HepG2 (cell line): Measurements from ENCODE around the gene ATF1. TPM values are rescaled to one million over a fixed set of nuclear protein-coding genes. Genes with fewer than 3 reads are reported as not detected.

Experiments used
- ATAC-seq: fragments of 200-7000 bp; cut with Tn5 transposase; 3 replicates; pipeline ENCODE4 v1.9.1; 2020; ENCODE audit warnings: mild to moderate bottlenecking, moderate library complexity
- BruUV-seq: library from RNA; stranded (reverse); fragments of 400-500 nt; replicated peaks from 2 replicates; lab custom pipeline; 2021; lab: Mats Ljungman, UMichigan
- CTCF ChIA-PET: fragments of 300-600 bp; formaldehyde crosslinking; extraction: SDS; loops from one replicate; lab custom pipeline; 2021; ENCODE audit warnings: low total read pairs, inconsistent platforms, low intra/inter-chr PET ratio; lab: Yijun Ruan, JAX
- POLR2A ChIA-PET: fragments of 350-600 bp; sonication (Branson Sonifier 250); formaldehyde crosslinking; loops from one replicate; lab custom pipeline; 2020; ENCODE audit warnings: antibody characterized with exemption, inconsistent platforms; lab: Yijun Ruan, JAX
- DNase-seq: peaks from one replicate; pipeline ENCODE4 v3.0.0-alpha.2; 2015; ENCODE audit warnings: low spot score
- FAIRE-seq: peaks from 3 replicates; lab custom pipeline; 2011; peaks lifted over from hg19 to GRCh38; lab: Jason Lieb, UNC
- H2AFZ ChIP-seq: one replicate; pipeline ENCODE4 v1.6.1; 2011; ENCODE audit warnings: low read length, inconsistent platforms
- H3K27ac ChIP-seq: fragments of 300-600 bp; 3 replicates; pipeline ENCODE4 v1.8.0; 2011; ENCODE audit warnings: mixed run types, mild to moderate bottlenecking, mixed read lengths, low read length, inconsistent platforms; ENCODE audit not compliant: insufficient read depth; ENCODE audit errors: extremely low read length
- H3K27me3 ChIP-seq, 2 experiments: fragments of 200-600 bp in 1 of 2; 2 replicates in 1 of 2; 3 replicates in 1 of 2; pipeline versions ENCODE4 v1.6.0 to v1.8.0; 2011; ENCODE audit warnings: low read length in 2 of 2, mild to moderate bottlenecking in 2 of 2, moderate library complexity in 2 of 2, inconsistent platforms in 1 of 2; ENCODE audit not compliant: insufficient read depth in 2 of 2, control insufficient read depth in 1 of 2
- H3K36me3 ChIP-seq, 2 experiments: fragments of 200-600 bp in 1 of 2; replicated peaks in 1 of 2; 2 replicates in 1 of 2; 3 replicates in 1 of 2; pipeline versions ENCODE4 v1.5.1 to v1.8.0; 2011; ENCODE audit warnings: low read length in 2 of 2, inconsistent platforms in 1 of 2; ENCODE audit not compliant: insufficient read depth in 2 of 2, control insufficient read depth in 1 of 2
- H3K4me1 ChIP-seq: 2 replicates; pipeline ENCODE4 v1.5.1; 2012; ENCODE audit warnings: low read length, inconsistent platforms; ENCODE audit not compliant: insufficient read depth
- H3K4me2 ChIP-seq: 2 replicates; pipeline ENCODE4 v1.6.0; 2011; ENCODE audit warnings: low read depth, low read length, inconsistent platforms
- H3K4me3 ChIP-seq, 3 experiments: fragments of 200-600 bp in 1 of 3; sonication (generic), shearing (Covaris generic) in 1 of 3; replicated peaks in 1 of 3; 2 replicates each; pipeline ENCODE4 v1.5.1; 2011 to 2016; ENCODE audit warnings: low read length in 3 of 3, inconsistent platforms in 2 of 3, low read depth in 2 of 3, mild to moderate bottlenecking in 2 of 3, control low read depth in 1 of 3, mixed read lengths in 1 of 3; ENCODE audit not compliant: insufficient read depth in 1 of 3
- H3K79me2 ChIP-seq: one replicate; pipeline ENCODE4 v1.6.1; 2011; ENCODE audit warnings: low read length, inconsistent platforms; ENCODE audit not compliant: insufficient read depth
- H3K9ac ChIP-seq: 2 replicates; pipeline ENCODE4 v1.6.0; 2011; ENCODE audit warnings: mild to moderate bottlenecking, low read depth, low read length, inconsistent platforms; ENCODE audit not compliant: insufficient read depth
- H3K9me3 ChIP-seq: 2 replicates; pipeline ENCODE4 v1.5.1; 2012; ENCODE audit warnings: mild to moderate bottlenecking, low read length
- H4K20me1 ChIP-seq: 2 replicates; pipeline ENCODE4 v1.6.0; 2011; ENCODE audit warnings: inconsistent platforms, mild to moderate bottlenecking, low read length, moderate library complexity; ENCODE audit not compliant: insufficient read depth
- CBX5 ChIP-seq: sonication (generic); formaldehyde crosslinking; IDR thresholded peaks from 2 replicates; pipeline ENCODE4 v1.4.0; 2020; ENCODE audit warnings: missing genetic modification reagents, borderline replicate concordance
- GLMP ChIP-seq: sonication (generic); formaldehyde crosslinking; IDR thresholded peaks from 2 replicates; pipeline ENCODE4 v1.9.0; 2021; ENCODE audit warnings: missing genetic modification reagents, mild to moderate bottlenecking, borderline replicate concordance
- MYNN ChIP-seq: sonication (generic); formaldehyde crosslinking; IDR thresholded peaks from 2 replicates; pipeline ENCODE4 v1.4.0; 2020; ENCODE audit warnings: mild to moderate bottlenecking, low read depth, missing genetic modification reagents
- NR3C1 ChIP-seq: sonication (generic); formaldehyde crosslinking; IDR thresholded peaks from 2 replicates; pipeline ENCODE4 v1.4.0; 2020; ENCODE audit warnings: missing genetic modification reagents
- PATZ1 ChIP-seq: sonication (generic); formaldehyde crosslinking; IDR thresholded peaks from 2 replicates; pipeline ENCODE4 v1.4.0; 2020; ENCODE audit warnings: missing genetic modification reagents
- RCOR2 ChIP-seq: IDR thresholded peaks from 2 replicates; pipeline ENCODE4 v1.6.1; 2016; ENCODE audit warnings: missing biosample characterization, missing genetic modification reagents
- SAP130 ChIP-seq: IDR thresholded peaks from 2 replicates; pipeline ENCODE4 v1.6.1; 2016; ENCODE audit warnings: low read depth
- SNAPC5 ChIP-seq: sonication (generic); formaldehyde crosslinking; IDR thresholded peaks from 2 replicates; pipeline ENCODE4 v1.8.1; 2023; ENCODE audit warnings: mild to moderate bottlenecking, missing genetic modification reagents, borderline replicate concordance
- SP5 ChIP-seq: IDR thresholded peaks from 2 replicates; pipeline ENCODE4 v1.6.1; 2016; ENCODE audit warnings: low read depth, borderline replicate concordance
- TBX3 ChIP-seq: fragments of 450-650 bp; IDR thresholded peaks from 2 replicates; pipeline ENCODE4 v1.6.1; 2017; ENCODE audit warnings: antibody characterized with exemption, mild to moderate bottlenecking, inconsistent platforms, borderline replicate concordance
- ZBTB38 ChIP-seq: sonication (generic); formaldehyde crosslinking; IDR thresholded peaks from 2 replicates; pipeline ENCODE4 v1.5.1; 2020; ENCODE audit warnings: mild to moderate bottlenecking, missing genetic modification reagents
- ZFP37 ChIP-seq: sonication (generic); formaldehyde crosslinking; IDR thresholded peaks from 2 replicates; pipeline ENCODE4 v1.4.0; 2020; ENCODE audit warnings: missing genetic modification reagents, borderline replicate concordance
- ZNF207 ChIP-seq: fragments of 450-650 bp; IDR thresholded peaks from 2 replicates; pipeline ENCODE4 v1.6.1; 2016; ENCODE audit warnings: antibody characterized with exemption, borderline replicate concordance
- ZNF33A ChIP-seq: sonication (generic); formaldehyde crosslinking; IDR thresholded peaks from 2 replicates; pipeline ENCODE4 v1.5.1; 2020; ENCODE audit warnings: missing genetic modification reagents, mild to moderate bottlenecking, moderate library complexity, borderline replicate concordance
- ZNF441 ChIP-seq: sonication (generic); formaldehyde crosslinking; IDR thresholded peaks from 2 replicates; pipeline ENCODE4 v1.7.0; 2021; ENCODE audit warnings: missing genetic modification reagents, borderline replicate concordance
- WGBS: methylation state at CpG from one replicate; pipeline ENCODE4 v1.1.6; 2017; ENCODE audit warnings: low lambda C conversion rate; 5-methylcytosine and 5-hydroxymethylcytosine counted together
- in situ Hi-C: cut with HindIII; loops from 2 replicates; pipeline ENCODE4 v1.10.0; 2017; ENCODE audit warnings: low pct_unique_long_range_greater_than_20kb; ENCODE audit not compliant: extremely low pct_ligation_motif_present
- intact Hi-C: fragments of 100-400 bp; cut with micrococcal nuclease; formaldehyde crosslinking; loops from one replicate; pipeline ENCODE4 v1.10.0; 2022; ENCODE audit not compliant: unreplicated experiment
- polyA plus RNA-seq, 8 experiments: library from polyadenylated mRNA; depleted of rRNA in 3 of 8; stranded (reverse) in 7 of 8; unstranded in 1 of 8; fragments of >200 nt; fragmentation: Illumina TruSeq in 4 of 8; extraction: Trizol in 4 of 8; gene quantifications; 2 replicates each; pipeline versions ENCODE4 v1.2.1 to v1.2.3, GENCODE V29; 2011 to 2016; ENCODE audit warnings: low read depth in 4 of 8, missing spikeins in 1 of 8, mixed read lengths in 1 of 8; ENCODE audit not compliant: insufficient read depth in 1 of 8
- total RNA-seq, 5 experiments: library from RNA; depleted of rRNA; stranded (reverse); fragments of >200 nt; fragmentation: Illumina TruSeq; extraction: Trizol; gene quantifications; 2 replicates each; pipeline ENCODE4 v1.2.3, GENCODE V29; 2016; ENCODE audit warnings: low read depth in 1 of 5

Gene ATF1
- total and polyA plus RNA-seq, 2 of the 13 experiments (the other 11 are each of a cell fraction or from before 2014, with no cell fraction given), result 29.3 to 52.0 TPM

GRCh38 chr12:50828121-50828520 lies 64.2 kb downstream of the ATF1 start:
- no peak for FAIRE-seq
- Histone ChIP-seq H4K20me1 (no peaks in the 10 kb centered on the region), H3K9me3 (peaks cover 5% of the 10 kb centered on the region; the same call in 1 of the 2 replicates), H3K4me1 (peaks cover 22% of the 10 kb centered on the region), H3K4me2 (no peak overlapping the region), H3K27ac (no peak overlapping the region), H3K4me3 (no peak overlapping the region), H3K9ac (no peak overlapping the region), H3K27me3 (no peaks in the 10 kb centered on the region), H2AFZ (no peak overlapping the region), H3K79me2 (no peaks in the 10 kb centered on the region), H3K36me3 (no peaks in the 10 kb centered on the region)
- in situ Hi-C loops, result loop anchor here (5.0 to 10.0 kb wide), 2 partner anchors 159 to 197 kb away; partner anchors contain the start of gene SLC11A2
- 88% methylated on average over 1 of the region's 1 CpG for WGBS
- BruUV-seq, result no TSS peak
- ATAC-seq, result peak; percentile 39
- DNase-seq, result no peak
- no peak for TF ChIP-seq ZNF441 (CRISPR knock-in tag)
- no peak for TF ChIP-seq RCOR2 (CRISPR knock-in tag)
- no peak for TF ChIP-seq MYNN (CRISPR knock-in tag)
- TF ChIP-seq ZNF207, result no peak
- TF ChIP-seq ZFP37 (CRISPR knock-in tag), result no peak
- no peak for TF ChIP-seq ZNF33A (CRISPR knock-in tag)
- ChIA-PET CTCF (no interaction called here), POLR2A (interaction anchor here (0.6 kb wide), 1 partner anchor 13 kb away, joined by 3 read pairs; no protein-coding TSS in a partner anchor)
- intact Hi-C loops, result loop anchor here (5.0 kb wide), 2 partner anchors 61 to 99 kb away; a partner anchor contains a TSS

- DNase-seq (no peak), ATAC-seq (no peak; the same call in 2 of the 3 replicates), FAIRE-seq (no peak)
- in situ Hi-C loops, result loop anchor here (5.0 to 10.0 kb wide), 2 partner anchors 158 to 196 kb away; partner anchors contain the start of gene SLC11A2
- Histone ChIP-seq H3K27me3 (no peaks in the 10 kb centered on the region), H3K79me2 (no peaks in the 10 kb centered on the region), H4K20me1 (no peaks in the 10 kb centered on the region), H3K9me3 (peaks cover 12% of the 10 kb centered on the region), H3K9ac (no peak overlapping the region), H3K4me2 (no peak overlapping the region), H3K27ac (no peak overlapping the region), H3K4me3 (no peak overlapping the region), H3K4me1 (peaks cover 20% of the 10 kb centered on the region), H2AFZ (no peak overlapping the region), H3K36me3 (no peaks in the 10 kb centered on the region)
- intact Hi-C loops, result loop anchor here (5.0 kb wide), 2 partner anchors 62 to 98 kb away; a partner anchor contains a TSS
- POLR2A ChIA-PET, result interaction anchor here (0.6 kb wide), 1 partner anchor 14 kb away, joined by 3 read pairs; no protein-coding TSS in a partner anchor
- CTCF ChIA-PET, result no interaction called here
- BruUV-seq, result no TSS peak
- 52% methylated on average over 2 of the region's 2 CpGs for WGBS
- TF ChIP-seq SNAPC5 (no peak), NR3C1 (CRISPR knock-in tag) (no peak), CBX5 (CRISPR knock-in tag) (no peak), SAP130 (CRISPR knock-in tag) (no peak), PATZ1 (CRISPR knock-in tag) (no peak), ZBTB38 (CRISPR knock-in tag) (no peak), GLMP (CRISPR knock-in tag) (no peak), SP5 (CRISPR knock-in tag) (no peak), TBX3 (no peak)
These were observed 65.0 kb downstream of the ATF1 start for GRCh38 chr12:50828886-50829285.
